ENCODE data around the gene RXRA.

The RXRA gene

GRCh38 chr9:134325813-134326723 is at the start of gene RXRA:
Gene RXRA (plus strand): TSS chr9:134326455. CDS start chr9:134326632, 177 bp downstream.
- peak; percentile 55 for DNase-seq (ENCODE audit: low read depth)

DNA sequence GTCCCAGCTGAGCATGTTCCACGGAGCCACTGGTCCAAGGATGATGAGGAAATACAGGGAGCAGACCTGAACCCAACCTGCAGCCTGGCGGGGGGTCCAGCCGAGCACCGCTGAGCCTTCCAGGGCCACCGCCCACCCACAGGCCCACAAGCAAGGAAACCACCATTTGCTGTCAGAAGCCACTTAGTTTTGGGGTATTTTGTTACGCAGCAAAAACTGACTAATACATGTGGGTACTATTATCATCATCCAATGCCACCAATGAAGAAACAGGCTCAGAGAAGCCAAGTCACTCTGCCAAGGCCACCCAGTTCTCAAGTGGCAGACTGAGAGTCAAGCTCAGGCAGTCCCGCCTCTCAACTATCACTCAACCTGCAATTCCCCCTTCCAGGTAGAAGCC is 48.0 kb upstream of the RXRA start:
- DNase-seq (ENCODE audit: low read depth), result no peak

DNA sequence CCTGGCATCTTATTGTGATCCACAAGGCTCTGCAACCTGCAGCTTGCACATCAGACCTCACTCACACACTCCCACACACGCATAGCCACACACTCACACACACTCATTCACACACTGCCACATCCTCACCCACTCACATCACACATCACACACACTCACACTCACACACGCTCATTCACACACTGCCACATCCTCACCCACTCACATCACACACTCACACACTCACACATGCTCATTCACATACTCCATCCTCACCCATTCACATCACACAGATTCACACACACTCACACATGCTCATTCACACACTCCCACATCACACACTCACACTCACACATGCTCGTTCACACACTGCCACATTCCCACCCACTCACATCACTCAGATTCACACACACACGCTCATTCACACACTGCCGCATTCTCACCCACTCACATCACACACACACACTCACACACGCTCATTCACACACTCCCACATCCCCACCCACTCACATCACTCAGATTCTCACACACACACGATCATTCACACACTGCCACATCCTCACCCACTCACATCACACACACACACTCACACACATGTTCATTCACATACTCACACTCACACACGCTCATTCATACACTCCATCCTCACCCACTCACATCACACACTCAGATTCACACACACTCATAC is 47.1 kb upstream of the RXRA start:
- no peak for DNase-seq (ENCODE audit: low read depth)

DNA sequence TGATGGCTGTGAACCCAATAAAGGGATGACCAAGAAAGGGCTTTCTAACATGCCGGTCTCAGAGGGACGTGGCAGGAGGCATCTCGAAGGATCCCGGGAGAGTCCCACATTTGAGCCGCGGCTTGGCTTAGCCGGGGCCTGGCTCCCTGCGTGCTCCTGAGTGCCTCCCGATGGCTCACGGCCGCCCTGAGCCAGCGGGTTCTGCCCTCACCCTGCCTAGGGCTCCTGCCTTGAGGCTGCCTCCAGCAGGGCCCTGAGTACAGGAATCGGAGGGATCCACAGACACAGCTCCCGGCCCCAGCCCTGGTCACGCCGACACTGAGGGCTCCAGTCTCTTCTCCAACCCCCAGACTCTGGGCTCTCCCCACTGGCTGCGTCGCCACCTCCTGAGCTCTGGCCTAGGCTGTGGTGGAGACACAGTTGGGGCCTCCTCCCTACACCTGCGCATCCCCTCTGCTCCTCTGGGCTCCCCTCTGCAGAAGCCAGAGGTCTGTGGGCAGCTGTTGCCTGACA is 44.1 kb upstream of the RXRA start:
- no peak for DNase-seq (ENCODE audit: low read depth)

- DNase-seq (ENCODE audit: low read depth), result no peak
Measured at GRCh38 chr9:134283111-134283515, 43.1 kb upstream of the RXRA start.

- no peak for DNase-seq (ENCODE audit: low read depth)
Measured at GRCh38 chr9:134283692-134284265, 42.5 kb upstream of the RXRA start.

- no peak for DNase-seq (ENCODE audit: low read depth)
Measured at GRCh38 chr9:134284273-134284672, 42.0 kb upstream of the RXRA start.

GRCh38 chr9:134284741-134285140 is 41.5 kb upstream of the RXRA start:
- DNase-seq (ENCODE audit: low read depth), result no peak

DNA sequence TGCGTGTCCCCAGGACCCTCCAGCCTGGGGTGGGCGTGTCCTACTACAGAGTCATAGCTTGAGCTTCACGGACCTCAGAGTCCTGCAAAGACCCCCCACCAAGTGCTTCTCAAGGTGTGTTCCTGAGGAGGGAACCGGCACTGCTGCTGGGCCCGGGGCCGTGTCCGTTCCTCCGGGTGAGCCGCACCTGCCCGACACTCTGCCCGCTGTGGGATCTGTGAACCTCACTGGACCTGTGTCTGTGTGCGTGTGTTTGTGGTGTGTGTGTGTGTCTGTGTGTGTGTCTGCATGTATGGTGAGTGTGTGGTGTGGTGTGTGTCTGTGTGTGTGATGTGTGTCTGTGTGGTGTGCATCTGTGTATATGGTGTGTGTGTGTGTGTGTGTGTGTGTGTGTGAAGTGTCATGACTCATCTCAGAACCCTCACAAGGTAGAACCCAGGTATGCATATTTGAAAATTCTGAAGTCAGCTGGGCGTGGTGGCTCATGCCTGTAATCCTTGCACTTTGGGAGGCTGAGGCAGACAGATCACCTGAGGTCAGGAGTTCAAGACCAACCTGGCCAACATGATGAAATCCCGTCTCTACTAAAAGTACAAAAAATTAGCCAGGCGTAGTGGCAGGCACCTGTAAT is 40.9 kb upstream of the RXRA start:
- DNase-seq (ENCODE audit: low read depth), result no peak

DNA sequence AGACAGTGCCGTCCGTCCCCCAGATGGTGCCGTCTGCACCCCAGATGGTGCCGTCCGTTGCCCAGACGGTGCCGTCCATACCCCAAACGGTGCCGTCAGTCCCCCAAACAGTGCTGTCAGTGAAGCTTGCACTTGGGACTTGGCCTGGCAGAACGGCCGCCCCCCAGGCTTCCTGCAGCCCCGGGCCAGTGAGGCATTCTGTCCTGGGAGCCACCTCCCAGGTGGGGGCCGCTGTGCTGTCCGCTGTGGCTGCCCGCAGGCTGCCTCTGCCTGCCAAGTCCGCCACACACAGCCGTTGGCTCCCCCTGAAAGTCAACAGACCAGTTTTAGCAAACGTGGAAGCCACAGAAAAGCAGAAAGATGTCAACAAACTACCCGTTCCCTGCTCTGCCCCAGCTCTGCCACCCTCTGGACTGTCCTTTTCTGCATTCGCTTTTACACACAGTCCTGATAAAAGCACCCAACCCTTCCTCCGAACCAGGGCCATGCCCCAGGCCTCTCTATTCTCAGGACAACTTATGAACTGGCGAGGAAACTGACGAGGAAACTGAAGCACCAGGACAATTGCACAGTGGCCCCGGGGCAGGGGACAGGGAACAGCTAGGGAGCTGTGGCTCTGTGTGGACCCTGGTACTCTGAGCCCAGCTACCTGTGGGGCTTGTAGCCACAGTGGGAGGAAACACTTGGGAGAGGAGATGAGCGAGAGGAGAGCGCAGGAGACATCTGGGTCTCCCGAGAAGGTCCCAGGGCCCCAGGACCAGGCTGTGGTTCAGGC is 39.6 kb upstream of the RXRA start:
- no peak for DNase-seq (ENCODE audit: low read depth)

GRCh38 chr9:134287591-134288491 is 38.4 kb upstream of the RXRA start:
- no peak for DNase-seq (ENCODE audit: low read depth)

DNA sequence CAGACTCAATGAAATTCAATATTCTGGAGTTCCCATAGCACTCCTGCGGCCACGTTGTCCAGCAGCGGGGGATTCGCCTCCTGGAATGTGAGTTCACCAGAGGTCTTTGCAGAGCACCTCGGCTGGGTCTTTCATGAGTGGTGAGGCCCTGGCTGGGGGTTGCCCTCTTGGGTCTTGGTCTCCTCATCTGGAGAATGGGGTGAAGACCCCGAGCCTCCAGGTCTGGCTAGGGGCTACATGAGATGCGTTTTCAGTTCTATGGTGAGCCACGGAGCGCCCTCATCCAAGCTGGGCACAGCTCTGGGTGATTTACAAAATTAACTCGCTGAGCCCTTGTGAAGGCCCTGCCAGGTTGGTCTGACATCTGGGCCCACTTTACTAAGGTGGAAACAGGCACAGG is 37.5 kb upstream of the RXRA start:
- DNase-seq (ENCODE audit: low read depth), result no peak

- no peak for DNase-seq (ENCODE audit: low read depth)
Measured at GRCh38 chr9:134289241-134289875, 36.9 kb upstream of the RXRA start.

DNA sequence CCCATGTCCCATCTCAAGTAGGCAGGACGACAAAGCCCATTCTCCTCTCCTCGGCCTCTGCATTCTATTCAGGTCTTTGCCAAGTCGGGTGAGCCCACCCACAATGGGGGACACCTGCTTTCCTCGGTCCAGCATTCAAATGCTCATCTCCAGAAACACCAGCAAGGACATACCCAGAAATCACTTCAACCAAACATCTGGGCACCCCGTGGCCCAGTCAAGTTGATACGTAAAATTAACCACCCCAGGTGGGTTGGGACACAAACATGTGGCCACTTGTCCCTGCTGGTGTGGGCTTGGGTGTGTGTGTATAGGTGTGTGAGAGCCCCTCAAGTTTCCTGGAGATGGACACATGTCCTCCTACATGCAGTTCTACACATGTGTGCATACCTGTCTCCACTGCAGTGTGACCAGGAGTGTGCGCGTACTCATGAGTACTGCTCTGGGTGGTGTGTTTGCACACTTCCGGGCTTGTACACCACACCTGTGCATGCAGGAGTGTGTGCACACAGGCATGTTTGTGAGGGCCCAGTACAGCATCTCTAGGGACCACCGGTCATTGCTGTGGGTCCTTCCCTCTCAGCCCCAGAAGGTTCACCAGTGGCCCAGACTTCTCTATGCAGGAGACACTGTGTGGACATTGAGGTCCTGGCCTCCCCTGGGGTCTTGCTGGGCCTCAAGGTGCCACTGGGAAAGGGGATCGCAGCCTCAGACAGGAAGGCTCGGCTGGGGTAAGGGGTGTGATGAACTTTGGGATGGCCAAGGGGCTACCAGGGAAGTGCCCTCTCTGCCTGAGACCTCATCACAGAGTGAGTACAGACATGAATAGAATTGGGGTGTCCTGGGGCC is 35.4 kb upstream of the RXRA start:
- DNase-seq (ENCODE audit: low read depth), result no peak

GRCh38 chr9:134291452-134291881 is 34.8 kb upstream of the RXRA start:
- DNase-seq (ENCODE audit: low read depth), result no peak

DNA sequence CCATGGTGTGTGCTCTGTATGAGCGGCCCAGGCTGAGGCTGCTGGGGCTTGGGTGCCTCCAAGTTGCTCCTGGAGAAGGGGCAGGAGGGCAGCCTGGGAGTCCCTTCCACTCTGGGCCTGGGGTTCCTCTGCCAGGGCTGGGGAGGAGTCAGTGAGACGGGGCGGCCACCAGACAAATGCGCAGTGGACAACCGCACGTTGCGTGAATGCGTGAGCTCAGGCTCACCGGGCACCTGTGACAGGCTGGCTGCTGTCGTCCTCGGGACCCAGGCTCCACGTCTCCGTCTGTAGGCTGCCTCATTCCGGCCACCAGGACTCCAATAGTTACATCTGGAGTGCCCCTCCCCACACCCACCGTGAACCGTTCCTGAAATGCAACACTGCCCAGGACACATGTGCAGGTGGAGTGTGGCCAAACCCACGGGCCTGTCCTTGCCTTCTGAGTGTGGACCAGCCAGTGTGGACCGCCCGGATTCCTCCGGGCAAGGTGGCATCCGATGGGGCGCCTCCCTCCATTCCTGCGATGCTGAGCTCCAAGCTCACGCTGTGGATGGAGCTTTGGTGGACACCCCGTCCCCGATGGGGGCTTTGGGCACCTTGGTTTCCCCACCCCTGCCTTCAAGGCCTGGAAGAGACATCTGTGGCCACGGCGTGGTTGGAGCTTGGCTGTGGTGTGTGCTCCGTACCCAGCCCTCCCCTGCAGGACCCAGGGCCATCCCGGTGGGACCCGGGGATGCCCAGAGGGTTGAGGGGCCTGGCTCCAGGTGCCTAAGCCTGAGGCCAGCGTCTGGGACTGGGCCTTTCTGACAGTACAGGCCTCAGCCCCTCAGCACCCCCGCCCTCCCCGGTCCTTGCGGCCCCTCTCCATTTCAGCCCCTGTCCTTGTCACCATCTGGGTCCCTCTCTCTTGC is 34.0 kb upstream of the RXRA start:
- DNase-seq (ENCODE audit: low read depth), result no peak

- DNase-seq (ENCODE audit: low read depth), result no peak
Measured at GRCh38 chr9:134293031-134293521, 33.2 kb upstream of the RXRA start.
